Stomach (tissue), 9 donors: Measurements from ENCODE around the gene LRP1B. TPM values are rescaled to one million over a fixed set of nuclear protein-coding genes. Genes with fewer than 3 reads are reported as not detected.
"Not testable (repeated sequence)": the region's sequence is repeated elsewhere in the genome, so short reads cannot be mapped to it uniquely, and the experiment has no call there.

Experiments
- DNase-seq, 2 donors: peaks; one replicate each; pipeline versions ENCODE4 v3.0.0 to v3.0.0-alpha.2; 2013 to 2019
- H3K27ac ChIP-seq, 5 donors: fragments of 200-600 bp in 4 of 5; sonication (generic) in 4 of 5; one replicate each; pipeline ENCODE4 v1.5.1; 2013 to 2019; ENCODE audit warnings: mild to moderate bottlenecking in 1 of 5, moderate library complexity in 1 of 5
- H3K27me3 ChIP-seq, 3 donors: fragments of 200-600 bp; sonication (generic); one replicate each; pipeline ENCODE4 v1.5.1; 2017 to 2019; ENCODE audit warnings: mixed run types in 1 of 3
- H3K36me3 ChIP-seq, 4 donors: fragments of 200-600 bp; sonication (generic); 1 replicate in 3 of 4; 2 replicates in 1 of 4; pipeline ENCODE4 v1.5.1; 2016 to 2019
- H3K4me1 ChIP-seq, 4 donors: fragments of 200-600 bp; sonication (generic); one replicate each; pipeline ENCODE4 v1.5.1; 2016 to 2019
- H3K4me3 ChIP-seq, 4 donors: fragments of 200-600 bp; sonication (generic) in 3 of 4; one replicate each; pipeline ENCODE4 v1.5.1; 2016 to 2019; ENCODE audit warnings: mild to moderate bottlenecking in 1 of 4
- H3K9me3 ChIP-seq, 4 donors: fragments of 200-600 bp; sonication (generic); one replicate each; pipeline ENCODE4 v1.5.1; 2016 to 2019
- EP300 ChIP-seq: sonication (generic); formaldehyde crosslinking; IDR thresholded peaks from one replicate; pipeline ENCODE4 v1.6.1; 2017; ENCODE audit warnings: antibody characterized with exemption
- POLR2A ChIP-seq, 4 donors: fragments of 450-650 bp; IDR thresholded peaks; one replicate each; pipeline ENCODE4 v1.6.1; 2016; ENCODE audit warnings: antibody characterized with exemption in 4 of 4, control low read depth in 2 of 4, mild to moderate bottlenecking in 1 of 4, moderate library complexity in 1 of 4
- POLR2AphosphoS5 ChIP-seq, 3 donors: sonication (generic); formaldehyde crosslinking; IDR thresholded peaks; one replicate each; pipeline ENCODE4 v1.6.1; 2016; ENCODE audit warnings: antibody characterized with exemption in 3 of 3
- WGBS, 5 donors: extraction: QIAGEN DNeasy Blood & Tissue Kit in 3 of 5; methylation state at CpG; one replicate each; pipeline versions ENCODE4 v1.1.5 to v1.1.7; 2013 to 2018; 5-methylcytosine and 5-hydroxymethylcytosine counted together
- intact Hi-C: fragments of 100-400 bp; cut with DNase I; formaldehyde crosslinking; loops from one replicate; pipeline ENCODE4 v1.15.1; 2023; ENCODE audit warnings: low total_unique reads
- polyA plus RNA-seq, 3 donors: library from polyadenylated mRNA; stranded (reverse); fragments of 200-250 nt; gene quantifications; one replicate each; pipeline ENCODE4 v1.2.3, GENCODE V29; 2013
- total RNA-seq, 5 donors: library from RNA; depleted of rRNA; stranded (reverse); fragments of >200 nt; gene quantifications; one replicate each; pipeline versions ENCODE4 v1.1.0 to v1.2.3, GENCODE V29; 2014 to 2016
- TF ChIP-seq, protein P1 (sequence below), 7 experiments: fragments of 450-650 bp in 4 of 7; fragments of 200-600 bp in 3 of 7; sonication (generic) in 3 of 7; IDR thresholded peaks; one replicate each; pipeline ENCODE4 v1.5.1; 2016 to 2019; ENCODE audit warnings: antibody characterized with exemption in 7 of 7, control low read depth in 2 of 7, mild to moderate bottlenecking in 1 of 7
- donor health status: healthy with polysubstance abuse.
- donor health status: Bipolar disorder and iron deficiency.
- donor health status: healthy.

LRP1B gene
- total and polyA plus RNA-seq, 8 donors = under 0.01 to 9.0 (median 0.38) TPM

DNA sequence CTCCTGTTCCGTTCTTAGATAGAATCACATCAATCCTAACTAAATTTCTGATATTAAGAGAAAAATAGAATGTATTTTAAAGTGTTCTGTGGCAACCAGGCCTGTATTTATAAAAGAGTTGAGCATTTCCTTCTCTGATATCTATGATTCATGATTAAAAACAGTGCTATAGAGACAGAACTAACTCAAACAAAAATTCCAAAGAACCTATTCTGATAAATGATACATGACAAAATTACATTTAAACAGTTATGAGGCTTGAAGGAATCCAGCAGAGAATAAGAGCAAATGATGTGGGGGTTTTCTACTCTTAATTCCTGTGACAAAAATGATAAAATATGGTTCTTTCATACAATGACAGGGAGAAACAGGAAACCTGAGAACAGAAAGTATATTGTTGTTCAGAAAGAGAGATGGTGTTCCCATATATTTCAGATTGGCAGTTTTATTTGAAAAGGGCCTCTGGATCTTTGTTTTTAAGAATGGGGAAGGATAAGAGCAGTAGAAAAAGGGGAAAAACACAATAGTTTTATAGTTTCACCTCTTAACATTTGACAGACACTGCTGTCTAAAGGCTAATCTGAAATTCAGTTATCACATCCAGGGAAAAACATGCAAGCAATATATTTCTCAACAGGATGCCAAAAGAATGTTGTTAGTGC lies 944.3 kb downstream of the LRP1B start:
- no peak overlapping the region for H3K4me3 ChIP-seq
- H3K36me3 ChIP-seq = no peaks in the 10 kb centered on the region
- no peak for DNase-seq
- no peaks in the 10 kb centered on the region for H3K9me3 ChIP-seq
- no peaks in the 10 kb centered on the region for H3K27me3 ChIP-seq
- TF ChIP-seq POLR2A (IDR thresholded peaks at IDR 0.05) (no peak), EP300 (no peak), POLR2AphosphoS5 (IDR thresholded peaks at IDR 0.05) (no peak)
- TF ChIP-seq, protein P1, sequence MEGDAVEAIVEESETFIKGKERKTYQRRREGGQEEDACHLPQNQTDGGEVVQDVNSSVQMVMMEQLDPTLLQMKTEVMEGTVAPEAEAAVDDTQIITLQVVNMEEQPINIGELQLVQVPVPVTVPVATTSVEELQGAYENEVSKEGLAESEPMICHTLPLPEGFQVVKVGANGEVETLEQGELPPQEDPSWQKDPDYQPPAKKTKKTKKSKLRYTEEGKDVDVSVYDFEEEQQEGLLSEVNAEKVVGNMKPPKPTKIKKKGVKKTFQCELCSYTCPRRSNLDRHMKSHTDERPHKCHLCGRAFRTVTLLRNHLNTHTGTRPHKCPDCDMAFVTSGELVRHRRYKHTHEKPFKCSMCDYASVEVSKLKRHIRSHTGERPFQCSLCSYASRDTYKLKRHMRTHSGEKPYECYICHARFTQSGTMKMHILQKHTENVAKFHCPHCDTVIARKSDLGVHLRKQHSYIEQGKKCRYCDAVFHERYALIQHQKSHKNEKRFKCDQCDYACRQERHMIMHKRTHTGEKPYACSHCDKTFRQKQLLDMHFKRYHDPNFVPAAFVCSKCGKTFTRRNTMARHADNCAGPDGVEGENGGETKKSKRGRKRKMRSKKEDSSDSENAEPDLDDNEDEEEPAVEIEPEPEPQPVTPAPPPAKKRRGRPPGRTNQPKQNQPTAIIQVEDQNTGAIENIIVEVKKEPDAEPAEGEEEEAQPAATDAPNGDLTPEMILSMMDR (IDR thresholded peaks at IDR 0.05) = no peak
- intact Hi-C loops = no loop called here
- H3K27ac ChIP-seq = no peak overlapping the region
- no peaks in the 10 kb centered on the region for H3K4me1 ChIP-seq
- WGBS, 5 donors = 52 to 77% (median 61%) methylated on average over 1 of the region's 1 CpG

DNA sequence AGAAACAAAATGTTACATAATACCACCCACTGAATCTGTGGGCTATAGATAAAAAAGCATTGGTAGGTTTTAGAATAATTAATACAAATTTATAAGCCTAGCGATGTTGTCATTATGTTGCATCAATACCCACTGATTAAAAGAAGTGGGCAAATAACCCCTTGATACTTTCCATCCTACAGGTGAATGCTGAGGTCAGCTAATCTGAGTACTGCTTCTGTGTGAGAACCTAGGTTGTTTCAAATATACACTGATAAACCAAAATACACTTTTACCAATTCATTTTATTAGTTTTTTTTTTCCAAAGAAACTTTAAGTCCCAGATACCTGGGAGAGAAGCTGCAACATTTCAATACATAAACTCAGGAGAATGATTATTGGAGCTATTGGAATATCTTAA lies 948.6 kb downstream of the LRP1B start:
- Histone ChIP-seq H3K4me3 (no peak overlapping the region), H3K27ac (no peak overlapping the region), H3K36me3 (no peaks in the 10 kb centered on the region), H3K4me1 (no peaks in the 10 kb centered on the region), H3K9me3 (no peaks in the 10 kb centered on the region), H3K27me3 (no peaks in the 10 kb centered on the region)
- no peak for TF ChIP-seq POLR2A (IDR thresholded peaks at IDR 0.05)
- TF ChIP-seq, protein P1 (IDR thresholded peaks at IDR 0.05) = no peak
- no peak for TF ChIP-seq EP300
- TF ChIP-seq POLR2AphosphoS5 (IDR thresholded peaks at IDR 0.05) = no peak
- no peak for DNase-seq
- intact Hi-C loops = no loop called here
- WGBS, 5 donors = 91 to 96% (median 92%) methylated on average over 1 of the region's 1 CpG

DNA sequence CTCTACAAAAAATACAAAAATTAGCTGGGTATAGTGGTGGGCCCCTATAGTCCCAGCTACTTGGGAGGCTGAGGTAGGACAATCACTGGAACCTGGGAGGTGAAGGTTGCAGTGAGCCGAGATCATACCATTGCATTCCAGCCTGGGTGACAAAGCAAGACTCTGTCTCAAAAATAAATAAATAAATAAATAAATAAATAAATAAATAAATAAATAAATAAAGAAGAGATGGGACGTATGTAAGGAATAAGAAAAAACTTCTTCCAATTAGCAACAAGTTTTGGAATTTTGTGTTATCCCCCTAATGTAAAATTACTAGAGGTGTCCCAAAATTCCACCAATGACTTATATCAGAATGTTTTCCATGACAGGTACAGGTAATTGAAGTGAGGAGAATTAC lies 961.7 kb downstream of the LRP1B start:
- H3K27ac ChIP-seq, H3K4me1 ChIP-seq, intact Hi-C loops, H3K4me3 ChIP-seq, H3K27me3 ChIP-seq, H3K36me3 ChIP-seq, DNase-seq, H3K9me3 ChIP-seq: not testable (repeated sequence)
- 85 to 97% (median 92%) methylated on average over 2 of the region's 2 CpGs for WGBS, 5 donors

DNA sequence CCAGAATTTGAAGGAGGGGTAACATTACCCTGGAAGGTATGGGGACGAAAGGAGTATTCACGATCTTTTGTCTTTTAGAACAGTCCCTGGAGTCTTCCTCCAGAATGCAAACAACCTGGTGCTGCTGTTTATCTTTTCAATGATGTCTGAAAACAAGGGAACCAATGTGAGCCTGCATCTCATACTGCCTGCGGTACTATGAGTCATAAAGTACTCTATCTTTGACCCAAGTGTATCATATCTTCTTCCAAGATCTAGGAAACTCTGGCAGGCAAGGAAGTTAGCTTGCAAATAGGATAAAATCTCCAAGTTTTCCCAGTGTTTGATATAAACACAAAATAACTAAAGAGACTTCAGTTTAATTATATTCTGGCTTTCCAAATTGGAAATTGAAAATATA lies 968.5 kb downstream of the LRP1B start:
- Histone ChIP-seq H3K36me3 (no peaks in the 10 kb centered on the region), H3K9me3 (no peaks in the 10 kb centered on the region), H3K4me1 (no peaks in the 10 kb centered on the region), H3K4me3 (no peak overlapping the region), H3K27ac (no peak overlapping the region), H3K27me3 (no peaks in the 10 kb centered on the region)
- no peak for DNase-seq
- WGBS, 5 donors = 38 to 66% (median 50%) methylated on average over 3 of the region's 3 CpGs
- intact Hi-C loops = no loop called here
- TF ChIP-seq EP300 = no peak
- TF ChIP-seq, protein P1 (IDR thresholded peaks at IDR 0.05) = no peak
- no peak for TF ChIP-seq POLR2A (IDR thresholded peaks at IDR 0.05)
- no peak for TF ChIP-seq POLR2AphosphoS5 (IDR thresholded peaks at IDR 0.05)

DNA sequence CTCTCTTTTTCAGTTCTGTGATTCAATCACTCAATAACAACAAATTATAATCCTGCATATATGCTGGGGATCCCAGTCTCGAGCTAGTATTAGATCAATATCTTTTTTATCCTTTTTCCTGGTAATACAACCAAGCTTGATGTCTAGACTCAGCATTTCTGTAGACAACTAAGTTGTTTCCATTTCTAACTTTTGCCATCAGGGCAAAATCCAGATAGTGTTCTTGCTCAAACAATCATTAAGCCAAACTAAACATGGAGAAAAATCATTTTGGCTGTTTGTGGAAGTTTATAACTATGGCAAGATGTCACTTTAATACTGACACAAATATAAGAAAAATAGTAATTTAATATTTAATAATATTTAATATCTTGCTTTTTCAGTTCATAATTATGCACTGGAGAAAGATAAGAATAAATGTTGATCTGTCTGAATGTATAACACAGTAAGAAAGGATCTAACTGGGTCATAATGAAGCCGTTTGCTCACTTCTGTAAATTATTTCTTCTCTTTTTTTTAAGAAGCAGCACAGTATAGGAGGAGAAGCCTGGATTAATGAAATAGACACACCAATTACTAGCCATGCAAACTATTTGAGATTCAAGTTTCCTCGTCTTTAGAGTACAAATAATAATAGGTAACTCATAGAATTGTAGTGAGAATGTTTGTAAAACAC lies 979.1 kb downstream of the LRP1B start:
- H3K4me3 ChIP-seq = no peak overlapping the region
- WGBS, 5 donors = 28 to 62% (median 57%) methylated on average over 3 of the region's 3 CpGs
- no peak for DNase-seq

More for the DNA sequence above, 979.1 kb downstream of the LRP1B start:
- TF ChIP-seq EP300 = no peak
- TF ChIP-seq POLR2AphosphoS5 (IDR thresholded peaks at IDR 0.05) = no peak
- no peak for TF ChIP-seq POLR2A (IDR thresholded peaks at IDR 0.05)
- TF ChIP-seq, protein P1 (IDR thresholded peaks at IDR 0.05) = no peak
- no peaks in the 10 kb centered on the region for H3K36me3 ChIP-seq
- intact Hi-C loops = no loop called here
- H3K27me3 ChIP-seq = no peaks in the 10 kb centered on the region
- H3K4me1 ChIP-seq = no peaks in the 10 kb centered on the region
- no peaks in the 10 kb centered on the region for H3K9me3 ChIP-seq
- H3K27ac ChIP-seq = no peak overlapping the region
